AG09309 (cell line): ENCODE results near the gene ROR1.
A peak's percentile ranks its signal among the peaks of the same experiment; 100 is the strongest.

Source experiments
- DNase-seq: peaks from one replicate; pipeline ENCODE4 v3.0.0-alpha.2; 2010; ENCODE audit warnings: low read depth
- H3K4me3 ChIP-seq: 2 replicates; pipeline ENCODE4 v1.5.1; 2011; ENCODE audit warnings: mild to moderate bottlenecking, low read depth, low read length, moderate library complexity; ENCODE audit not compliant: control insufficient read depth
- CTCF ChIP-seq: IDR thresholded peaks from 2 replicates; pipeline ENCODE4 v1.5.1; 2011; ENCODE audit warnings: mild to moderate bottlenecking, low read depth, low read length, inconsistent platforms; ENCODE audit not compliant: insufficient read depth, control insufficient read depth; ENCODE audit errors: missing control alignments

Gene ROR1

GRCh38 chr1:64111787-64112186 lies 338.0 kb downstream of the ROR1 start:
- DNase-seq, result no peak
- no peak overlapping the region for H3K4me3 ChIP-seq
- no peak for TF ChIP-seq CTCF

GRCh38 chr1:64112281-64112680 lies 338.5 kb downstream of the ROR1 start:
- peak; percentile 46 for DNase-seq
- H3K4me3 ChIP-seq, result no peak overlapping the region
- no peak for TF ChIP-seq CTCF

GRCh38 chr1:64114012-64114525 lies 340.3 kb downstream of the ROR1 start:
- no peak for DNase-seq
- no peak overlapping the region for H3K4me3 ChIP-seq
- TF ChIP-seq CTCF, result no peak

GRCh38 chr1:64116537-64116936 lies 342.7 kb downstream of the ROR1 start:
- no peak for TF ChIP-seq CTCF
- H3K4me3 ChIP-seq, result no peak overlapping the region
- no peak for DNase-seq

- H3K4me3 ChIP-seq, result no peak overlapping the region
- TF ChIP-seq CTCF, result no peak
- DNase-seq, result no peak
These were observed 343.7 kb downstream of the ROR1 start for GRCh38 chr1:64117492-64117891.

GRCh38 chr1:64121766-64122385 lies 348.1 kb downstream of the ROR1 start:
- DNase-seq, result no peak
- no peak overlapping the region for H3K4me3 ChIP-seq
- no peak for TF ChIP-seq CTCF

GRCh38 chr1:64122588-64122987 lies 348.8 kb downstream of the ROR1 start:
- TF ChIP-seq CTCF, result no peak
- DNase-seq, result no peak
- no peak overlapping the region for H3K4me3 ChIP-seq
